Subcutaneous adipose tissue (tissue), 4 donors: ENCODE results near the gene ANKRD53. TPM values are rescaled to one million over a fixed set of nuclear protein-coding genes. Genes with fewer than 3 reads are reported as not detected.

ENCODE experiments used
- CTCF ChIP-seq: fragments of 450-650 bp; IDR thresholded peaks from one replicate; pipeline ENCODE4 v1.5.1; 2016; ENCODE audit warnings: low read depth, mild to moderate bottlenecking, control low read depth, antibody characterized with exemption, moderate library complexity
- total RNA-seq, 4 donors: library from RNA; depleted of rRNA; stranded (reverse); fragments of >200 nt; gene quantifications; one replicate each; pipeline ENCODE4 v1.1.0, GENCODE V29; 2016

Gene ANKRD53
- total RNA-seq, 4 donors from 2014 or later: 3.5 to 16.4 (median 8.3) TPM

- no peak for TF ChIP-seq CTCF
Observed at GRCh38 chr2:70988726-70989648, 10.6 kb downstream of the ANKRD53 start.

- no peak for TF ChIP-seq CTCF
Observed at GRCh38 chr2:70990216-70990615, 11.8 kb downstream of the ANKRD53 start.

GRCh38 chr2:70991142-70991541 lies 12.7 kb downstream of the ANKRD53 start:
- TF ChIP-seq CTCF: no peak

- no peak for TF ChIP-seq CTCF
Observed at GRCh38 chr2:70991742-70992141, 13.3 kb downstream of the ANKRD53 start.

- no peak for TF ChIP-seq CTCF
Observed at GRCh38 chr2:70992945-70993853, 14.8 kb downstream of the ANKRD53 start.

- no peak for TF ChIP-seq CTCF
Observed at GRCh38 chr2:70994009-70994698, 15.7 kb downstream of the ANKRD53 start.
